Thyroid gland (tissue), 4 donors: Measurements from ENCODE around the gene HEXIM1. TPM values are rescaled to one million over a fixed set of nuclear protein-coding genes. Genes with fewer than 3 reads are reported as not detected.

Experiments used
- DNase-seq, 2 donors: peaks; one replicate each; pipeline ENCODE4 v3.0.0-alpha.2; 2019
- H3K27ac ChIP-seq, 3 donors: fragments of 200-600 bp; sonication (generic); 1 replicate in 2 of 3; 2 replicates in 1 of 3; pipeline ENCODE4 v1.5.1; 2016 to 2019; ENCODE audit warnings: mild to moderate bottlenecking in 1 of 3, moderate library complexity in 1 of 3
- H3K27me3 ChIP-seq: fragments of 200-600 bp; sonication (generic); one replicate; pipeline ENCODE4 v1.5.1; 2019
- H3K36me3 ChIP-seq, 2 donors: fragments of 200-600 bp; sonication (generic); one replicate each; pipeline ENCODE4 v1.5.1; 2016 to 2019
- H3K4me1 ChIP-seq, 2 donors: fragments of 200-600 bp; sonication (generic); one replicate each; pipeline ENCODE4 v1.5.1; 2017 to 2019
- H3K4me3 ChIP-seq, 3 donors: fragments of 200-600 bp; sonication (generic); replicated peaks in 1 of 3; 1 replicate in 2 of 3; 2 replicates in 1 of 3; pipeline ENCODE4 v1.5.1; 2016; ENCODE audit warnings: mild to moderate bottlenecking in 1 of 3
- H3K9me3 ChIP-seq: fragments of 200-600 bp; sonication (generic); one replicate; pipeline ENCODE4 v1.5.1; 2017
- POLR2A ChIP-seq, 2 donors: fragments of 450-650 bp; IDR thresholded peaks; one replicate each; pipeline ENCODE4 v1.6.1; 2017; ENCODE audit warnings: antibody characterized with exemption in 2 of 2, mild to moderate bottlenecking in 2 of 2, moderate library complexity in 1 of 2
- whole genome bisulfite sequencing, 2 donors: methylation state at CpG; one replicate each; pipeline ENCODE4 v1.1.5; 2017; 5-methylcytosine and 5-hydroxymethylcytosine counted together
- intact Hi-C: fragments of 100-400 bp; cut with DNase I; formaldehyde crosslinking; loops from one replicate; pipeline ENCODE4 v1.15.1; 2023
- total RNA-seq, 4 donors: library from RNA; depleted of rRNA; stranded (reverse); fragments of >200 nt; gene quantifications; one replicate each; pipeline ENCODE4 v1.2.3, GENCODE V29; 2016
- TF ChIP-seq, protein P1 (sequence below), 6 experiments: fragments of 200-600 bp in 3 of 6; fragments of 450-650 bp in 3 of 6; sonication (generic) in 3 of 6; IDR thresholded peaks; one replicate each; pipeline ENCODE4 v1.5.1; 2016 to 2019; ENCODE audit warnings: antibody characterized with exemption in 6 of 6, mild to moderate bottlenecking in 2 of 6, inconsistent platforms in 1 of 6, moderate library complexity in 1 of 6

The HEXIM1 gene
- total RNA-seq, 4 donors from 2014 or later = 15.6 to 33.5 (median 18.4) TPM

GRCh38 chr17:45117848-45118646 lies 30.2 kb upstream of the HEXIM1 start:
- H3K27me3 ChIP-seq = no peaks in the 10 kb centered on the region
- intact Hi-C loops = no loop called here
- peaks cover 0 to 7% of the 10 kb centered on the region in 2 donors for H3K4me1 ChIP-seq
- no peak for TF ChIP-seq POLR2A (IDR thresholded peaks at IDR 0.05)
- TF ChIP-seq, protein P1, sequence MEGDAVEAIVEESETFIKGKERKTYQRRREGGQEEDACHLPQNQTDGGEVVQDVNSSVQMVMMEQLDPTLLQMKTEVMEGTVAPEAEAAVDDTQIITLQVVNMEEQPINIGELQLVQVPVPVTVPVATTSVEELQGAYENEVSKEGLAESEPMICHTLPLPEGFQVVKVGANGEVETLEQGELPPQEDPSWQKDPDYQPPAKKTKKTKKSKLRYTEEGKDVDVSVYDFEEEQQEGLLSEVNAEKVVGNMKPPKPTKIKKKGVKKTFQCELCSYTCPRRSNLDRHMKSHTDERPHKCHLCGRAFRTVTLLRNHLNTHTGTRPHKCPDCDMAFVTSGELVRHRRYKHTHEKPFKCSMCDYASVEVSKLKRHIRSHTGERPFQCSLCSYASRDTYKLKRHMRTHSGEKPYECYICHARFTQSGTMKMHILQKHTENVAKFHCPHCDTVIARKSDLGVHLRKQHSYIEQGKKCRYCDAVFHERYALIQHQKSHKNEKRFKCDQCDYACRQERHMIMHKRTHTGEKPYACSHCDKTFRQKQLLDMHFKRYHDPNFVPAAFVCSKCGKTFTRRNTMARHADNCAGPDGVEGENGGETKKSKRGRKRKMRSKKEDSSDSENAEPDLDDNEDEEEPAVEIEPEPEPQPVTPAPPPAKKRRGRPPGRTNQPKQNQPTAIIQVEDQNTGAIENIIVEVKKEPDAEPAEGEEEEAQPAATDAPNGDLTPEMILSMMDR (IDR thresholded peaks at IDR 0.05) = no peak
- no peak overlapping the region for H3K4me3 ChIP-seq
- H3K36me3 ChIP-seq = no peaks in the 10 kb centered on the region
- no peak for DNase-seq
- no peaks in the 10 kb centered on the region for H3K9me3 ChIP-seq
- H3K27ac ChIP-seq = no peak overlapping the region
- WGBS, 2 donors = 87 to 98% methylated on average over 15 to 17 of the region's 20 CpGs

- H3K27ac ChIP-seq = no peak overlapping the region
- TF ChIP-seq POLR2A (IDR thresholded peaks at IDR 0.05) = no peak
- TF ChIP-seq, protein P1 (IDR thresholded peaks at IDR 0.05) = no peak
- DNase-seq = no peak
- intact Hi-C loops = no loop called here
- no peaks in the 10 kb centered on the region for H3K27me3 ChIP-seq
- H3K9me3 ChIP-seq = no peaks in the 10 kb centered on the region
- no peak overlapping the region for H3K4me3 ChIP-seq
- 88% methylated on average over 5 to 17 of the region's 23 CpGs for WGBS, 2 donors
- peaks cover 0 to 12% of the 10 kb centered on the region in 2 donors for H3K4me1 ChIP-seq
- H3K36me3 ChIP-seq = no peaks in the 10 kb centered on the region
Observed at GRCh38 chr17:45118691-45119090, 29.6 kb upstream of the HEXIM1 start.

DNA sequence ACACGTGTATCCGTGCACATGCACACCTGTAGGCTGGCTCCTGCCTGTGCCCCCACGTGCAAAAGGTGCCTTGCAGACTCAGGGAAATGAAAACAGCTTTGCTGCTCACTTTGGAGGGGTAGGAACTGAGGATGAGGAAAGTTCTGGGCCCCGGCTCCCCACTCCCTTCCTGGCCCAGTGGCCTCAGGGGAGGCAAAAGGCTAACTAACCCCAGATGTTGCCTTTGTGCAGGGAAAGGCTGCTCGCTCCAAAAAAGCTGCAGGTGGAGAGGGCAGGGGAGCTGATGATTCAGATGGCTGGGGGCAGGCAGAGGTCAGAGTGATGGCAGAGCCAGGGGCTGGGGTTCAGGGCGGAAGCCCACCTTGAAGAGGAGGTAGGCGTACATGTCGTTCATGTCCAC lies 28.3 kb upstream of the HEXIM1 start:
- H3K4me3 ChIP-seq = no peak overlapping the region
- no peaks in the 10 kb centered on the region for H3K27me3 ChIP-seq
- WGBS, 2 donors = 90 to 99% methylated on average over 5 to 8 of the region's 8 CpGs
- no peak for DNase-seq
- peaks cover 0 to 23% of the 10 kb centered on the region in 2 donors for H3K4me1 ChIP-seq
- H3K36me3 ChIP-seq = no peaks in the 10 kb centered on the region
- no peak overlapping the region for H3K27ac ChIP-seq
- intact Hi-C loops = no loop called here
- no peak for TF ChIP-seq POLR2A (IDR thresholded peaks at IDR 0.05)
- TF ChIP-seq, protein P1 (IDR thresholded peaks at IDR 0.05) = no peak
- no peaks in the 10 kb centered on the region for H3K9me3 ChIP-seq

GRCh38 chr17:45120558-45120957 lies 27.7 kb upstream of the HEXIM1 start:
- 87 to 89% methylated on average over 16 to 22 of the region's 22 CpGs for WGBS, 2 donors
- H3K36me3 ChIP-seq = no peaks in the 10 kb centered on the region
- H3K4me1 ChIP-seq = peaks cover 0 to 23% of the 10 kb centered on the region in 2 donors
- DNase-seq = no peak
- no peaks in the 10 kb centered on the region for H3K27me3 ChIP-seq
- TF ChIP-seq, protein P1 (IDR thresholded peaks at IDR 0.05) = no peak
- TF ChIP-seq POLR2A (IDR thresholded peaks at IDR 0.05) = no peak
- H3K9me3 ChIP-seq = no peaks in the 10 kb centered on the region
- no peak overlapping the region for H3K27ac ChIP-seq
- intact Hi-C loops = no loop called here
- H3K4me3 ChIP-seq = no peak overlapping the region

DNA sequence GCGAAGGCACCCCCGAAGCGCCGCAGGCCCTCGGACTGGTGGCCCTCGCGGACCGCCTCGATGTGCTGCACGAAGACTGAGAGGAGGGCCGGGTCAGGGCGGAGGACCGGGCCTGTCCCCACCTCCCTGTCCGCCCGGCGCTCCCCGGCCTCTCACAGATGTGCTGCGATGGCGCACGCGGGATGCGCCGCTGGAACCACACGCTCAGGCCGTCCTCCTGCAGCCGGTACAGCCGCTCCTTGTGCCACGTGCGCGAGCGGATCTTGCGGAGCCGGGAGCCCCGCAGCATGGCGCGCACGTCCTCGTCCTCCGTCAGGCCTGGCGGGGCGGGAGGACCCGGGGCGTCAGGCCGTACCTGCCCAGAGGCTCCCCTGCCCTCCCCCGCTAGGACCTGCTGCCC lies 27.2 kb upstream of the HEXIM1 start:
- WGBS, 2 donors = 71 to 79% methylated on average over 29 to 35 of the region's 45 CpGs
- H3K9me3 ChIP-seq = no peaks in the 10 kb centered on the region
- no peak overlapping the region for H3K27ac ChIP-seq
- TF ChIP-seq POLR2A (IDR thresholded peaks at IDR 0.05) = no peak
- TF ChIP-seq, protein P1 (IDR thresholded peaks at IDR 0.05) = no peak
- no peak overlapping the region for H3K4me3 ChIP-seq
- DNase-seq = no peak
- intact Hi-C loops = no loop called here
- H3K36me3 ChIP-seq = no peaks in the 10 kb centered on the region
- H3K27me3 ChIP-seq = no peaks in the 10 kb centered on the region
- H3K4me1 ChIP-seq = peaks cover 0 to 23% of the 10 kb centered on the region in 2 donors
